Measurements from ENCODE around the gene PRELID2. TPM values are rescaled to one million over a fixed set of nuclear protein-coding genes. Genes with fewer than 3 reads are reported as not detected.
"Not testable (repeated sequence)": the region's sequence is repeated elsewhere in the genome, so short reads cannot be mapped to it uniquely, and the experiment has no call there.

PRELID2 gene
- total RNA-seq, 4 donors from 2014 or later, result 1.1 to 6.7 (median 1.2) TPM; not detected in 1

GRCh38 chr5:145869753-145870152 is 34.6 kb upstream of the PRELID2 start:
- no peaks in the 10 kb centered on the region for H3K4me1 ChIP-seq
- no peak for DNase-seq
- intact Hi-C loops (cut with DNase I; ENCODE audit: low total_unique reads), result no loop called here

GRCh38 chr5:145867806-145868205 is 32.7 kb upstream of the PRELID2 start:
- H3K4me1 ChIP-seq, result no peaks in the 10 kb centered on the region
- in situ Hi-C loops (cut with MboI; ENCODE audit: low sequenced_read_pairs in 4 of 4) (no loop called here), intact Hi-C loops (cut with DNase I; ENCODE audit: low total_unique reads) (no loop called here)
- no peak overlapping the region for H3K4me3 ChIP-seq
- H3K9me3 ChIP-seq, result no peaks in the 10 kb centered on the region
- no peak for ATAC-seq
- no peaks in the 10 kb centered on the region for H3K27me3 ChIP-seq
- no peak for DNase-seq
- no peak overlapping the region for H3K27ac ChIP-seq
- H3K36me3 ChIP-seq, result no peaks in the 10 kb centered on the region
- no peak for TF ChIP-seq CTCF (IDR thresholded peaks at IDR 0.05 in 4 of 5, conservative IDR thresholded peaks at IDR 0.05 in 1 of 5)
- no peak for TF ChIP-seq POLR2A (IDR thresholded peaks at IDR 0.05)

More at GRCh38 chr5:145869753-145870152, 34.6 kb upstream of the PRELID2 start:
- no peaks in the 10 kb centered on the region for H3K27me3 ChIP-seq
- TF ChIP-seq POLR2A (IDR thresholded peaks at IDR 0.05) (no peak), CTCF (IDR thresholded peaks at IDR 0.05 in 4 of 5, conservative IDR thresholded peaks at IDR 0.05 in 1 of 5) (no peak)
- H3K9me3 ChIP-seq, result no peaks in the 10 kb centered on the region
- in situ Hi-C loops (cut with MboI; ENCODE audit: low sequenced_read_pairs in 4 of 4), result no loop called here
- ATAC-seq, result no peak
- H3K4me3 ChIP-seq, result no peak overlapping the region
- no peak overlapping the region for H3K27ac ChIP-seq
- H3K36me3 ChIP-seq, result no peaks in the 10 kb centered on the region

GRCh38 chr5:145864432-145864831 is 29.3 kb upstream of the PRELID2 start:
- ATAC-seq; intact Hi-C loops (cut with DNase I; ENCODE audit: low total_unique reads); in situ Hi-C loops (cut with MboI; ENCODE audit: low sequenced_read_pairs in 4 of 4): not testable (repeated sequence)

GRCh38 chr5:145863003-145863402 is 27.9 kb upstream of the PRELID2 start:
- H3K9me3 ChIP-seq, result no peaks in the 10 kb centered on the region
- no peak for DNase-seq
- no peak overlapping the region for H3K27ac ChIP-seq
- in situ Hi-C loops (cut with MboI; ENCODE audit: low sequenced_read_pairs in 4 of 4), result no loop called here
- intact Hi-C loops (cut with DNase I; ENCODE audit: low total_unique reads), result no loop called here
- no peaks in the 10 kb centered on the region for H3K4me1 ChIP-seq
- no peak overlapping the region for H3K4me3 ChIP-seq
- no peak for TF ChIP-seq POLR2A (IDR thresholded peaks at IDR 0.05)
- TF ChIP-seq CTCF (IDR thresholded peaks at IDR 0.05 in 4 of 5, conservative IDR thresholded peaks at IDR 0.05 in 1 of 5), result no peak
- no peaks in the 10 kb centered on the region for H3K27me3 ChIP-seq
- no peak for ATAC-seq
- no peaks in the 10 kb centered on the region for H3K36me3 ChIP-seq

More at GRCh38 chr5:145864432-145864831, 29.3 kb upstream of the PRELID2 start:
- H3K27me3 ChIP-seq, DNase-seq, H3K36me3 ChIP-seq, H3K27ac ChIP-seq, H3K4me1 ChIP-seq, H3K4me3 ChIP-seq, H3K9me3 ChIP-seq: not testable (repeated sequence)

GRCh38 chr5:145859897-145860296 is 24.8 kb upstream of the PRELID2 start:
- intact Hi-C loops (cut with DNase I; ENCODE audit: low total_unique reads), result no loop called here
- H3K27me3 ChIP-seq, result no peaks in the 10 kb centered on the region
- H3K4me1 ChIP-seq, result peaks cover 6% of the 10 kb centered on the region in 2 donors
- H3K9me3 ChIP-seq, result no peaks in the 10 kb centered on the region
- no peak overlapping the region for H3K27ac ChIP-seq
- TF ChIP-seq CTCF (IDR thresholded peaks at IDR 0.05 in 4 of 5, conservative IDR thresholded peaks at IDR 0.05 in 1 of 5) (no peak), POLR2A (IDR thresholded peaks at IDR 0.05) (no peak)
- in situ Hi-C loops (cut with MboI; ENCODE audit: low sequenced_read_pairs in 4 of 4), result no loop called here
- no peak for DNase-seq
- H3K4me3 ChIP-seq, result no peak overlapping the region
- ATAC-seq, result no peak
- no peaks in the 10 kb centered on the region for H3K36me3 ChIP-seq
